HepG2 (cell line): ENCODE data around the gene NEGR1.

Source experiments
- MBNL3 ChIP-seq: fragments of 250-450 bp; sonication (Bioruptor Pico); conservative IDR thresholded peaks from 2 replicates; pipeline ENCODE4 v1.8.0; 2022; ENCODE audit warnings: mild to moderate bottlenecking, inconsistent platforms
- MYC ChIP-seq: sonication (generic); formaldehyde crosslinking; IDR thresholded peaks from 2 replicates; pipeline ENCODE4 v1.9.0; 2021; ENCODE audit warnings: missing genetic modification reagents, borderline replicate concordance
- MZF1 ChIP-seq: sonication (generic); formaldehyde crosslinking; IDR thresholded peaks from 2 replicates; pipeline ENCODE4 v1.8.1; 2023; ENCODE audit warnings: mild to moderate bottlenecking, missing genetic modification reagents, borderline replicate concordance
- NFIC ChIP-seq: IDR thresholded peaks from 2 replicates; pipeline ENCODE4 v1.6.1; 2012; ENCODE audit warnings: mild to moderate bottlenecking, low read length, inconsistent platforms
- POGK ChIP-seq: sonication (generic); formaldehyde crosslinking; conservative IDR thresholded peaks from 2 replicates; pipeline ENCODE4 v1.8.0; 2022; ENCODE audit warnings: mild to moderate bottlenecking, moderate library complexity, missing genetic modification reagents
- SIN3A ChIP-seq: IDR thresholded peaks from 2 replicates; pipeline ENCODE4 v1.6.1; 2011; ENCODE audit warnings: low read depth, mild to moderate bottlenecking, control low read depth, low read length, borderline replicate concordance
- ZNF274 ChIP-seq: sonication (generic); formaldehyde crosslinking; IDR thresholded peaks from 2 replicates; pipeline ENCODE4 v1.5.1; 2020; ENCODE audit warnings: mild to moderate bottlenecking, missing genetic modification reagents

GRCh38 chr1:71634159-71634558 is 648.2 kb downstream of the NEGR1 start:
- no peak for TF ChIP-seq ZNF274 (CRISPR knock-in tag)
- no peak for TF ChIP-seq NFIC
- no peak for TF ChIP-seq MBNL3 (CRISPR knock-in tag)
- no peak for TF ChIP-seq MZF1 (CRISPR knock-in tag)
- no peak for TF ChIP-seq MYC (CRISPR knock-in tag)
- TF ChIP-seq POGK (CRISPR knock-in tag) = no peak
- TF ChIP-seq SIN3A = no peak
